Activated CD4-positive, alpha-beta memory T cell treated with anti-CD3 and anti-CD28 coated beads, Interleukin-2, amount 10 ng/mL, durations not matched to agents 7 days and 5 days (primary cell): ENCODE measurements around the gene CEP70. TPM values are rescaled to one million over a fixed set of nuclear protein-coding genes. Genes with fewer than 3 reads are reported as not detected.
"Not testable (repeated sequence)": the region's sequence is repeated elsewhere in the genome, so short reads cannot be mapped to it uniquely, and the experiment has no call there.

Experiments used
- CTCF ChIA-PET: fragments of 350-600 bp; sonication (Branson Sonifier 250); formaldehyde crosslinking; loops from one replicate; lab custom pipeline; 2021; ENCODE audit warnings: antibody characterized with exemption, inconsistent platforms; lab: Charles Lee
- POLR2A ChIA-PET: fragments of 350-600 bp; sonication (Branson Sonifier 250); formaldehyde crosslinking; loops from one replicate; lab custom pipeline; 2021; ENCODE audit warnings: antibody characterized with exemption; lab: Charles Lee
- DNase-seq: peaks from one replicate; pipeline ENCODE4 v3.0.0-alpha.2; 2020
- H3K27ac Mint-ChIP-seq: one replicate; pipeline ENCODE4 v1.8.0; 2021; ENCODE audit warnings: mild to moderate bottlenecking, mixed read lengths
- H3K27me3 Mint-ChIP-seq: one replicate; pipeline ENCODE4 v1.8.0; 2021; ENCODE audit warnings: mixed read lengths
- H3K36me3 Mint-ChIP-seq: one replicate; pipeline ENCODE4 v1.8.0; 2021; ENCODE audit warnings: low read depth, mixed read lengths
- H3K4me1 Mint-ChIP-seq: one replicate; pipeline ENCODE4 v1.8.0; 2021; ENCODE audit warnings: mixed read lengths
- H3K4me3 Mint-ChIP-seq: one replicate; pipeline ENCODE4 v1.8.0; 2021; ENCODE audit warnings: mild to moderate bottlenecking, mixed read lengths
- H3K9me3 Mint-ChIP-seq: one replicate; pipeline ENCODE4 v1.8.0; 2021; ENCODE audit warnings: mixed read lengths
- total RNA-seq, 2 experiments: library from RNA; stranded (reverse); gene quantifications; one replicate each; pipeline ENCODE4 v1.2.3, GENCODE V29; 2021

Gene CEP70
- total RNA-seq, 2 experiments from 2014 or later: 9.0 to 9.6 TPM

DNA sequence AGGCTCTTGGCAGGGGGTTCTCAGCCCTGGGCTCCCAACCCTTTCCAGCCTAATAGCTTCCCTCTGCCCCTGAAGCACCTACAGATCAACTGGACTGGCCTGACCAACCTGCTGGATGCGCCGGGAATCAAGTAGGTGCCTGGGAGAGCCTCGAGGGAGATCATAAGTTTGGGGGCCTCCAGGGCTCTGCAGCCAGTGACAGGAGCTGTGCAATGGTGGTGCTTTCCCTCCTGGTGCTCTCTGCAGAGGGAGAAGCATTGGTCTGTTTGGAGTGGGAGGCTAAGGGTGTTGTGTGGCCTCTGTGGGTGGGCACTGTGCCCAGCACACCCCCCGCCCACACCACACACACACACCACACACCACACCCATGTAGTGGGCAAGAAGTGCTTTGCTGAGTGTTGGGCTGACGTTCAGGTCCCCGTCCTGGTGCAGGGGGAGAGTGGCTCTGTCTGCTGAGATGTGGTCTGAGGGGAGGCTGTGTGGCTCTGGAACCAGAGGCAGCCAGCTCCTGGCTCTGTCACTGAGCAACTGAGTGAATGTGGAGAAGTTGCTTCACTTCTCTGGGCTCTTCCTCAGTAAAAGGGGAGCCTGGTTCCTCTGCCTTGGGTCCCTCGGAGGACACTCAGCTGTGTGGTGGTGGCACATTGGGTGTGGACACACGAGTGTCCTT is 133.4 kb downstream of the CEP70 start:
- Mint-ChIP-seq H3K4me3 (no peak overlapping the region), H3K36me3 (no peaks in the 10 kb centered on the region), H3K4me1 (peaks cover 15% of the 10 kb centered on the region), H3K27me3 (peaks cover 5% of the 10 kb centered on the region), H3K27ac (no peak overlapping the region), H3K9me3 (no peaks in the 10 kb centered on the region)
- ChIA-PET CTCF (no interaction called here), POLR2A (no interaction called here)
- peak; percentile 4 for DNase-seq

DNA sequence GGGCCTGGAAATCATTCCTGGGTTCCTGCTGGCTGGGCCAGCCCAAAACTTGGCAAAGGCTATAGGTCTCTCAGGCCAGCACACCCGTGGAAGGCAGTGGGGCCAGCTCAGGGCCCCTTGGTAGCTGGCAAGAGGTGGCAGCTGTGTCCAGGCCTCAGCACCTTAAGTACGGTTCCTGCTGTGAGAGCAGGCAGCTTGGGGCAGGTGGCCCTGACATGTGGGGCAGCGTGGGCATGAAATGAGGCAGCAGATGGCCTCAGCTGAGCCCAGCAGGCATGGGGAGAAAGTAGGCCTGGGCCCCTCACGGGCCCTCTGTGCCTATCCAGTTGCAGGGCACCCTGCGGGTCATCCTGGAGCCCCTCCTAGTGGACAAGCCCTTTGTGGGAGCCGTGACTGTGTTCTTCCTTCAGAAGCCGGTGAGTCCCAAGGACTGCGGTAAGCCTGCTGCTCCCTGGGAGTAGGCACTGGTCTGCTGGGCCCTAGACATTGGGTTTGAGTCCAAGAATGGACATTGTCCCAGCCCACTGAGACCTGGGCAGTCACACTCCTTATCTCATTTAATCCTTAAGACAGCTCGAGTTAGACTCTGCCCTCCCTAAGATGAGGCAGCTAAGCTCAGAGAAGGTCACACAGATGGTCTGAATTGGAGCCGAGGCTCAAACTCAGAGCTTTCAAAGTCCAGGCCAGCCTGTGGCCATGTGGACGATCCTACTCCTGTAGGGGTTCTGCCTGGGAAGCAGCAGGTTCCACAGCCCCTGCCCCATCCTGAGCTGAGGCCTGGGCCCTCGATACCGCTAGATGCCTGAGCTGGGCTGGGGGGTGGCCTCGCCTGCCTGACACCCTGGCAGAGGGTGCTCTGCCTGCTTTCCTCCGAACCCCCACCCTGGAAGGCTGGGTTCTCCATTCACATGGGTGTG is 134.2 kb downstream of the CEP70 start:
- Mint-ChIP-seq H3K9me3 (no peaks in the 10 kb centered on the region), H3K4me1 (peaks cover 18% of the 10 kb centered on the region), H3K4me3 (no peak overlapping the region), H3K27me3 (peaks cover 5% of the 10 kb centered on the region), H3K27ac (no peak overlapping the region), H3K36me3 (no peaks in the 10 kb centered on the region)
- POLR2A ChIA-PET: no interaction called here
- CTCF ChIA-PET: no interaction called here
- DNase-seq: peak; percentile 10

DNA sequence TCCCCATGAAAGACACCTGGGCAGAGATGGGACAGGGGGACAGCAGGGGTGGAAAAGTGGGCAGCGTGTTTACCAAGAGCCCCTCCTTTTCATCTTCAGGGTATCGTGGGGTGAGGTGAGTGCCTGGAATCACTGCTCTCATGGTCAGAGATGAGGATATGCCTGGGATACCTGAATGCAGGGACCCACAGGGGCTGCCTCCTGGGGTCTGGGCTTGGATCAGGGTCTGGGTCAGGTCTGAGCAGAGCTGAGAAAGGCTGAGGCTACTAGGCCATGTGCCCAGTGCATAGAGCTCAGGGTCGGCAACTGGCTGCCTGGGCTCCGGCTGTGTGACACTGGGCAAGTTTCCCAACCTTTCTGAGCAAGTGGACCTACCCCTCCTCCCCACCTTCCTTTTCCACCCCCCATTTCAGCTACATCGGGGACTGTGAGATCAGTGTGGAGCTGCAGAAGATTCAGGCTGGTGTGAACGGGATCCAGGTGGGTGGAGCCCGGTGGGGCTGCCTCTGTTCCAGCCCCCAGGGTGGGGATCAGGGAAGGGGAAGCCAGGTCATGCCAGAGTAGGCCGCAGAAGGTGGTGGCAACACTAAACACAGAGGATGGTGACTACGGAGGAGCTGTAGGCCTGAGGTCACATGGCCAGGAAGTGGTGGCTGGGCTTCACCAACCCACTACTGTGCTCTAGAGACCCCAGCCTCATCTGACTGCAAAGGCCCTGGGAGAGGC is 135.1 kb downstream of the CEP70 start:
- ChIA-PET POLR2A (no interaction called here), CTCF (no interaction called here)
- Mint-ChIP-seq H3K36me3 (no peaks in the 10 kb centered on the region), H3K4me1 (peaks cover 19% of the 10 kb centered on the region), H3K4me3 (no peak overlapping the region), H3K27me3 (peaks cover 7% of the 10 kb centered on the region), H3K9me3 (no peaks in the 10 kb centered on the region), H3K27ac (no peak overlapping the region)
- DNase-seq: peak; percentile 9

DNA sequence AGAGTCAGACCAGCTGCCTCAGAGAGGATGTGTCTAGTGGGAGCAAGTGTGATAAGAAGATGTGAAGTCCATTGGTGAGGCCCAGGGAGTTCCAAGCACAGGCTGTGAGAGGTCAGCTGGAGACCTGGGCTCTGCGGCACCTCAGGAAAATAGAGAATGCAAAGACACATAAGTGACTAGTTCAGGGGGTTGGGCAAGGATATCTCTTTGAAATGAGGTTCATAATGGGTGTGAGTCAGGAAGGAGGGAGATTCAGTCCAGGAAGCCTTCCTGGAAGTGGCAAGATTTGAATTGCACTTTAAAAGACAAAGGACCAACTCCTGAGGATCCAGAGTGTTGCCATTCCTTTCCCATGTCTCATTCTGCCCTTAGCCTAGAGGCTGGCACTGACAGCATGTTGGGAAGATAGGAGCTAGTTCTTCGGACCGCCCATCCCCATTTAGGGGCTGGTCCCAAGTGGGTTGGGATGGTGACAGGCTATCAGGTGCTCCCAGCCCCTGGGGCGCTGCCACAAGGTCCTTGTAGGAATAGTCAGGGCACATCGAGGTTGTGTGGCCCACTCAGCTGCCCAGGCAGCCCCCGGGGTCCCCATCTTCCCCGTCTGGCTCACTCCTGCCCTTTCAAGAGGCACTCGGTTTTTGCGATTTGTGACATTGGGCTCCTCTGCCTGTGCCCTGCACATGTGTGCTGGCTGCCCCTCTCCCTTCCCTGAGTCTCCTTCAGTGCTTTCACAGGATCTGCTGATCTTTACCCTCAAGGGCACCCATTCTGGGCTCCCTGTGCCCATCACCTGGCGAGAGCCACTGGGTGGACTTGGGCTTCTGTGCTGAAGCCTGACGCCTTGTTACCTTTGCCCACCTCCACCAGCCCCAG is 136.0 kb downstream of the CEP70 start:
- H3K27me3 Mint-ChIP-seq: peaks cover 7% of the 10 kb centered on the region
- DNase-seq: no peak
- H3K4me3 Mint-ChIP-seq: no peak overlapping the region
- no peak overlapping the region for H3K27ac Mint-ChIP-seq
- no peaks in the 10 kb centered on the region for H3K36me3 Mint-ChIP-seq
- no peaks in the 10 kb centered on the region for H3K9me3 Mint-ChIP-seq
- ChIA-PET POLR2A (interaction anchor here (1.1 to 1.5 kb wide), 2 partner anchors 12 to 24 kb away, joined by 3 read pairs; partner anchors contain the start of gene ESYT3), CTCF (interaction anchor here (1.4 kb wide), 1 partner anchor 41 kb away, joined by 3 read pairs; no protein-coding TSS in a partner anchor)
- H3K4me1 Mint-ChIP-seq: peaks cover 19% of the 10 kb centered on the region

DNA sequence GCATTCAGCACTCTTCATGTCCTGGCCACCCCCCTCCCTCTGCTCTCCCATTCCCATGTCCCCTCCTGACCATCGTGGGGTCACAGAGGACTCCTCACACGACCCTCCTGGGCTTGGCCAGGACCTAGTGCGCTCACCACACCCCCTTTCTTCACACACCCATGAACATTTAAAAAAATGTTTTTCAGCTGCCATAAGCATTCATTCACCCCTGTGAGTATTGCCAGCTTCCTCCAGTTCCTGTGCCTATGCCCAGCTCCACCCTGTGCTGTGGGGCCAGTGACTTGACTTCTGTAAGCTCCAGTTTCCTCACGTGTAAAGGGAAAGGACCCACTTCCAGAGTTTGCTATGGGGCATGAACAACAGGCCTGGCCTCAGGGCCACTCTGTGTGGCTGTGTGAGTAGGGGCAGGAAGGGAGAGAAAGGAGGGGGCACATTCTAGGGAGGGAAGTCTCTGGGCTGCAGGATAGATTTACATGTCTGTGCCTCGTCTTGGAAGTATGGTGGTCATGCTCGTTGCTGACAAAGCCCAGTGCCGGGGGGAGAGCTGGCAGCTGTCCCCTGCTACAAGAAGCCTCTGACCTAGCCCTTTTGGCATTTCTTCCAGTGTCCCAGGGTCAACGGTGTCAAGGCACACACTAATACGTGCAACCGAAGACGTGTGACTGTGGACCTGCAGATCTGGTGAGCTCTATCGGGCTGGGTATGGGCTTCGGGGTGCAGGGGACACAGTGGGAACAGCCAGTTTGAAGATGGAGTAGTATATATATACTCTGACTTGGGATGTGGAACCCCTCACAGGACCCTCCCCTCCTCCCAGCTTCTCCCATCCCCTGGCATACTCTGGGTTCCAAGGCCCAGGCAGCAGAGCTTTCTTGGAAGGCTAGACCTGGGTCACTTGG is 136.8 kb downstream of the CEP70 start:
- H3K27me3 Mint-ChIP-seq: peaks cover 5% of the 10 kb centered on the region
- ChIA-PET CTCF (interaction anchor here (0.8 to 1.4 kb wide), 2 partner anchors 15 to 40 kb away, joined by 3 read pairs; no protein-coding TSS in a partner anchor), POLR2A (interaction anchor here (1.1 to 1.5 kb wide), 2 partner anchors 13 to 23 kb away, joined by 3 read pairs; partner anchors contain the start of gene ESYT3)
- no peak overlapping the region for H3K4me3 Mint-ChIP-seq
- peaks cover 19% of the 10 kb centered on the region for H3K4me1 Mint-ChIP-seq
- DNase-seq: no peak
- H3K36me3 Mint-ChIP-seq: no peaks in the 10 kb centered on the region
- H3K9me3 Mint-ChIP-seq: no peaks in the 10 kb centered on the region
- H3K27ac Mint-ChIP-seq: no peak overlapping the region

DNA sequence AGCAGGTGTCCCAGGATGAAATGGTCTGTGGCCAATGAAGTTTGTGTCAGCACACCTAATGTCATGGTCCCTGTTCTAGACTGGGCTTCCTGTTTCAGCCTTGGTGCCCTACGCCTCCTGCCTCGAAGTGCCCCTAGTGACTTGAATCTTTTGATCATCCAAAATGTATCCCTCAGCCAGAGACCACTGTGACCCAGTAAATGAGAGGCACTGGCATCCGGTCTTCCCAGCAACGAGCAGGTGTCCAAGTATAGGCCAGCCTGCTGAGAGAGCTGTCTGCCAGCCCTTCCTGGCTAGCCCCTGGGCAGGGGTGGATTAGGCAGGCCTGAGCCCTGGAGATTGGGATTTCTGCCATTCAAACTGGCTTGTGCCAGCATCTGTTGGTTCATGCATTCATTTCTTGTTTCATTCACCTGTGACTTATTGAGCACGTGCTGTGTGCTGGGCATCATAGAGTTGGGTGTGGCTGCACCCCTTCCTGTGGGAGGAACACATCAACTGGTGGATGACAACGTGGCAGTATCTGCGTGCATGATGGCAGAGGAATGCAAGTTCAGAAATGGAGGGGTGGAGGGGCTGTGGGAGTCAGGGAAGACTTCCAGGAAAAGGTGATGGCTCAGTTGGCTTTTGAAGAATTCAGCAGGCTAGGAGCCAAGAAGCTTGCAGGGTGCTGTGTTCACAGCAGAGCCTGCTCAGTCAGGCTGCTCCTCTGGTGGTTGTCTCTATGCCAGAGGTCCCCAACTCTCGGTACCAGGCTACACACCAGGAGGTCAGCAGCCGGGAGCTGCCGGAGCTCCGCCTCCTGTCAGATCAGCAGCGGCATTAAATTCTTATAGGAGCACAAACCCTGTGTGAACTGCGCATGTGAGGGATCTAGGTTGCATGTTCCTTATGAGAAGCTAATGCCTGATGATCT is 138.0 kb downstream of the CEP70 start:
- DNase-seq: peak; percentile 35
- peaks cover 19% of the 10 kb centered on the region for H3K4me1 Mint-ChIP-seq
- CTCF ChIA-PET: interaction anchor here (0.8 kb wide), 1 partner anchor 14 kb away, joined by 3 read pairs; no protein-coding TSS in a partner anchor
- H3K27ac Mint-ChIP-seq: no peak overlapping the region
- H3K36me3 Mint-ChIP-seq: no peaks in the 10 kb centered on the region
- H3K4me3 Mint-ChIP-seq: no peak overlapping the region
- POLR2A ChIA-PET: no interaction called here
- no peaks in the 10 kb centered on the region for H3K9me3 Mint-ChIP-seq
- H3K27me3 Mint-ChIP-seq: peaks cover 5% of the 10 kb centered on the region

DNA sequence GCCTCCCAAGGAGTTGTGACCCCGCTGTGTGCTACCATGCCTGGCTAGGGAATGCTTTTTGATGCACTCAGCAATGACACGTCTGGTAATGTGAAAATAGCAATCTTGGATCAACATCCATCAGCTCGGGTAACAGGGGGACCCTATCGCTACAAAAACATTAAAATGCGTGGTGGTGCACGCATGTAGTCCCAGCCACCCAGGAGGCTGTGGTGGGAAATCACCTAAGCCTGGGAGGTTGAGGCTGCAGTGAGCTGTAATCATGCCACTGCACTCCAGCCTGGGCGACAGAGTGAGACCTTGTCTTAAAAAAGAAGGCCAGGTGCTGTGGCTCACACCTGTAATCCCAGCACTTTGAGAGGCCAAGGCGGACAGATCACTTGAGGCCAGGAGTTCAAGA is 140.1 kb downstream of the CEP70 start:
- peaks cover 19% of the 10 kb centered on the region for H3K4me1 Mint-ChIP-seq
- H3K4me3 Mint-ChIP-seq, H3K36me3 Mint-ChIP-seq, H3K27ac Mint-ChIP-seq, DNase-seq, H3K9me3 Mint-ChIP-seq, POLR2A ChIA-PET, CTCF ChIA-PET, H3K27me3 Mint-ChIP-seq: not testable (repeated sequence)

DNA sequence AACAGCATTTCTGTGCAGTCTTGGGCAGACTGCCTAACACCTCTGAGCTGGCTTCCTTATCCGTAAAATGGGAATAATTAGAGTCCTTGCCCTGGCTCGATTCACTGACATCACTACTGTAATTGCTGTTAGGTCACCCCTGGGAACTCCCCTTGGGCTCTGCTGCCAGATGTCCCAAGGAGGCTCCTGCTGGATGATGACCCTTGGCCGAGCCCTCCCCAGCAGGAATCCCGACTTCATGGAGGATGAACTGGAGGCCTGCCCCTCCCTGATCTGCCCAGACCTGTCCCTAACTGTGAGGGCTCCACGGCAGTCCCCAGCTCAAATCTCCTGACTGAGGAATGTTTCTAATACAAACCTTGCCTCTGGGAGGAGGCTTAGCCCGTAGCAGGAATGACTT is 141.6 kb downstream of the CEP70 start:
- H3K36me3 Mint-ChIP-seq: no peaks in the 10 kb centered on the region
- no peak overlapping the region for H3K4me3 Mint-ChIP-seq
- no peaks in the 10 kb centered on the region for H3K9me3 Mint-ChIP-seq
- no peak overlapping the region for H3K27ac Mint-ChIP-seq
- CTCF ChIA-PET: no interaction called here
- peaks cover 5% of the 10 kb centered on the region for H3K27me3 Mint-ChIP-seq
- no peak for DNase-seq
- POLR2A ChIA-PET: no interaction called here
- H3K4me1 Mint-ChIP-seq: peaks cover 19% of the 10 kb centered on the region

DNA sequence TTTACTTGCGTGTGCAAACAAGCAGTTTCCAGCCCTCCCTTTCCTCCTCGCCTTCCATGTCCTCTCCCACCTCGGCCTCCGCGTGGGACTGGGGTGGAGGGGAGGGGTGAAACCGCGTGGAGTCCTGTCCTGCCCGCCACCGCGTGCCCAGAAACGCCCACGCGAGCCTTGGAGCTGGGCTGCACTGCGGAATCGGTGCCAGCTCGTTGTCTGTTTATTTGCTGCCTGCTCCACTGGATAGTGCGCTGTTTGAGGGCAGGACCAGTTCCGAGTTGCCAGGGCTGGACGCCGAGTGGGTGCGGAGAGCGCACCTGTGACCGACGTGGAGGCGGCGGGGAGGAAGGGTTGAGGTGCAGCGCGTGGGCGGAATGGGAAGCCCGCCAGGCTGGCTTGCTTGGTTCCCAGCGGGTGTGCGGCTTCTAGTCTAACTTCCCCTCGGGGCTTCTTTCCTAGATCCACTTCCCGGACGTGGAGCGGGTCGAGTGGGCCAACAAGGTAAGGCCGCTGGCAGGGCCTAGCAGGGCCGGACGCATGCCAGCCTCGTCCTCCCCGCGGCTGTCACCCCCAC is 142.4 kb downstream of the CEP70 start:
- POLR2A ChIA-PET: no interaction called here
- no peak for DNase-seq
- CTCF ChIA-PET: no interaction called here

DNA sequence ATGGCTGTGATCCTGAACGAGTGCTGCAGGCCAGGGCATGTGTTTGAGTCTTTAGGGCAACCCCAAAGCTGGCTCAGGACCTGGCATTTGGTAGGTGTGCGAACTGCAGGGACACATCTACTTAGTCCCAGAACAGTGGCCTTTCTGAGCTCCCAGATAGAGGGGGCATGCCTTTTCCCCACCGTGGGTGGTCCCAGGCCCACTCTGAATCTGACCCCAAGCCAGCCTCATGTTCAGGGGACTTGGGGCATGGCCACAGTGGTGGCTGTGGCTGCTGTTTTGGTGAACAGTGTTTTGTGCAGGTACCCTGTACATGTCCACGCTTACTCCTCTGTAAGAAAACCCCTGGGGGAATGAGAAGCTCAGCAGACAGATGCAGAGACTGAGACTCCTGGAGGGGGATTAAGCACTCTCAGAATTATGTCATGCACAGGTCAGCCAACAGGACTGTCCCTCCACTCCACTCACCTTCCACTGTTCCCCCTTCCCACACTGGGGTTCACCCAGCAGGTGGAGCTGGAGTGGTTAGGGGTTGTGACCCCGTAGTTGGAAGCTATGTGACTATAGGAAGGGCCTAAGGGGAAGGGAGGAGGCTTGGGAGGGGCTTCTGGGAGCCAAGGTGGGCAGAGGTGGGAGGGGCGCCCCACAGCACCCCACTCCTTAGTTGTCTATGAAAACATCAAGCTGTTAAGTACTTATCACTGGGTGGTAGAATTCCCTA is 143.2 kb downstream of the CEP70 start:
- H3K4me1 Mint-ChIP-seq: peaks cover 6% of the 10 kb centered on the region
- H3K27me3 Mint-ChIP-seq: peaks cover 5% of the 10 kb centered on the region
- no peak for DNase-seq
- no peaks in the 10 kb centered on the region for H3K9me3 Mint-ChIP-seq
- ChIA-PET CTCF (interaction anchor here (1.8 kb wide), 1 partner anchor 33 kb away, joined by 4 read pairs; no protein-coding TSS in a partner anchor), POLR2A (no interaction called here)
- H3K27ac Mint-ChIP-seq: no peak overlapping the region
- H3K36me3 Mint-ChIP-seq: no peaks in the 10 kb centered on the region
- no peak overlapping the region for H3K4me3 Mint-ChIP-seq

More for the DNA sequence above, 142.4 kb downstream of the CEP70 start:
- Mint-ChIP-seq H3K36me3 (no peaks in the 10 kb centered on the region), H3K9me3 (no peaks in the 10 kb centered on the region), H3K4me1 (peaks cover 15% of the 10 kb centered on the region), H3K27ac (no peak overlapping the region), H3K4me3 (no peak overlapping the region), H3K27me3 (peaks cover 5% of the 10 kb centered on the region)
